SIG-M5 treated with dmso at 0.1 percent for 504 hours (cell line): ENCODE data around the gene PPM1L.

Experiments
- DNase-seq: peaks from one replicate; lab custom pipeline; 2025; ENCODE audit not compliant: unreplicated experiment; lab: John Stamatoyannopoulos, UW

PPM1L gene

GRCh38 chr3:161028555-161029153, 272.6 kb downstream of the PPM1L start:
- no peak for DNase-seq

GRCh38 chr3:161031134-161031533, 275.1 kb downstream of the PPM1L start:
- DNase-seq, result peak; percentile 38

- DNase-seq, result peak; percentile 75
These were observed 279.0 kb downstream of the PPM1L start for GRCh38 chr3:161034913-161035550.

- peak; percentile 95 for DNase-seq
These were observed 279.7 kb downstream of the PPM1L start for GRCh38 chr3:161035711-161036110.

GRCh38 chr3:161038725-161039124, 282.7 kb downstream of the PPM1L start:
- no peak for DNase-seq

GRCh38 chr3:161042023-161042501, 286.0 kb downstream of the PPM1L start:
- DNase-seq, result peak; percentile 32

GRCh38 chr3:161043336-161044035, 287.5 kb downstream of the PPM1L start:
- DNase-seq, result no peak

- no peak for DNase-seq
These were observed 293.7 kb downstream of the PPM1L start for GRCh38 chr3:161049683-161050248.

- DNase-seq, result peak; percentile 32
These were observed 294.9 kb downstream of the PPM1L start for GRCh38 chr3:161050935-161051334.

- no peak for DNase-seq
These were observed 295.8 kb downstream of the PPM1L start for GRCh38 chr3:161051856-161052255.

- no peak for DNase-seq
These were observed 299.0 kb downstream of the PPM1L start for GRCh38 chr3:161054860-161055604.

GRCh38 chr3:161064413-161064812, 308.4 kb downstream of the PPM1L start:
- DNase-seq, result no peak

GRCh38 chr3:161066930-161067329, 310.9 kb downstream of the PPM1L start:
- DNase-seq, result peak; percentile 65

- no peak for DNase-seq
These were observed 311.3 kb downstream of the PPM1L start for GRCh38 chr3:161067335-161067734.

- DNase-seq, result peak; percentile 96
These were observed 313.6 kb downstream of the PPM1L start for GRCh38 chr3:161069511-161070251.

GRCh38 chr3:161070252-161070930, 314.4 kb downstream of the PPM1L start:
- DNase-seq, result no peak

GRCh38 chr3:161070980-161071663, 315.1 kb downstream of the PPM1L start:
- DNase-seq, result no peak

- no peak for DNase-seq
These were observed 316.2 kb downstream of the PPM1L start for GRCh38 chr3:161072211-161072621.

- DNase-seq, result no peak
These were observed 316.7 kb downstream of the PPM1L start for GRCh38 chr3:161072751-161073150.
